H9 (cell line): ENCODE results near the gene CCDC60. TPM values are rescaled to one million over a fixed set of nuclear protein-coding genes. Genes with fewer than 3 reads are reported as not detected.

Source experiments
- DNase-seq: peaks from one replicate; pipeline ENCODE4 v3.0.0-alpha.2; 2017
- H2AFZ ChIP-seq: one replicate; pipeline ENCODE4 v1.6.1; 2013; ENCODE audit warnings: mild to moderate bottlenecking, low read length, control low read depth, moderate library complexity
- H2AK5ac ChIP-seq: 2 replicates; pipeline ENCODE4 v1.6.1; 2013; ENCODE audit warnings: low read length, control low read depth, mixed read lengths; ENCODE audit not compliant: insufficient read length
- H2BK120ac ChIP-seq: one replicate; pipeline ENCODE4 v1.6.1; 2013; ENCODE audit warnings: low read depth, mild to moderate bottlenecking, low read length, control low read depth, inconsistent platforms; ENCODE audit not compliant: poor library complexity, severe bottlenecking
- H2BK12ac ChIP-seq: 2 replicates; pipeline ENCODE4 v1.6.1; 2013; ENCODE audit warnings: low read length, control low read depth, mixed read lengths, low read depth; ENCODE audit not compliant: insufficient read length
- H2BK15ac ChIP-seq: 2 replicates; pipeline ENCODE4 v1.6.1; 2013; ENCODE audit warnings: low read depth, low read length, control low read depth
- H2BK20ac ChIP-seq: one replicate; pipeline ENCODE4 v1.6.1; 2013; ENCODE audit warnings: low read depth, mild to moderate bottlenecking, low read length, control low read depth, inconsistent platforms; ENCODE audit not compliant: poor library complexity, severe bottlenecking
- H2BK5ac ChIP-seq: 2 replicates; pipeline ENCODE4 v1.6.1; 2013; ENCODE audit warnings: low read length, control low read depth, mixed read lengths; ENCODE audit not compliant: insufficient read length
- H3K14ac ChIP-seq: 2 replicates; pipeline ENCODE4 v1.6.1; 2013; ENCODE audit warnings: low read length, control low read depth; ENCODE audit not compliant: insufficient read depth
- H3K18ac ChIP-seq: 2 replicates; pipeline ENCODE4 v1.6.1; 2013; ENCODE audit warnings: low read depth, mild to moderate bottlenecking, mixed read lengths, low read length, control low read depth; ENCODE audit not compliant: insufficient read length
- H3K23ac ChIP-seq: 2 replicates; pipeline ENCODE4 v1.6.1; 2013; ENCODE audit warnings: low read length, control low read depth, mixed read lengths, low read depth; ENCODE audit not compliant: insufficient read length
- H3K23me2 ChIP-seq: 2 replicates; pipeline ENCODE4 v1.6.1; 2013; ENCODE audit warnings: low read depth, mild to moderate bottlenecking, mixed read lengths, low read length, control low read depth; ENCODE audit not compliant: insufficient read length, poor library complexity, severe bottlenecking
- H3K27ac ChIP-seq: 2 replicates; pipeline ENCODE4 v1.5.1; 2013; ENCODE audit warnings: low read length, control low read depth, mixed read lengths, low read depth; ENCODE audit not compliant: insufficient read length
- H3K27me3 ChIP-seq: 2 replicates; pipeline ENCODE4 v1.6.1; 2013; ENCODE audit warnings: low read length, control low read depth, inconsistent platforms; ENCODE audit not compliant: insufficient read depth
- H3K4ac ChIP-seq: 2 replicates; pipeline ENCODE4 v1.6.1; 2013; ENCODE audit warnings: low read depth, mild to moderate bottlenecking, control low read depth, inconsistent platforms, low read length, moderate library complexity
- H3K4me1 ChIP-seq: 2 replicates; pipeline ENCODE4 v1.6.1; 2013; ENCODE audit warnings: low read length, control low read depth, inconsistent platforms; ENCODE audit not compliant: insufficient read depth
- H3K4me2 ChIP-seq: 2 replicates; pipeline ENCODE4 v1.6.1; 2013; ENCODE audit warnings: low read length, control low read depth, mixed read lengths; ENCODE audit not compliant: insufficient read length, insufficient read depth
- H3K56ac ChIP-seq: 2 replicates; pipeline ENCODE4 v1.6.1; 2013; ENCODE audit warnings: low read depth, mild to moderate bottlenecking, mixed read lengths, low read length, control low read depth; ENCODE audit not compliant: insufficient read length
- H3K79me1 ChIP-seq: 2 replicates; pipeline ENCODE4 v1.6.1; 2013; ENCODE audit warnings: low read depth, mild to moderate bottlenecking, moderate library complexity, low read length, control low read depth, inconsistent platforms; ENCODE audit not compliant: insufficient read depth, poor library complexity, severe bottlenecking
- H3K79me2 ChIP-seq: 2 replicates; pipeline ENCODE4 v1.6.1; 2013; ENCODE audit warnings: low read length, control low read depth, inconsistent platforms; ENCODE audit not compliant: insufficient read depth
- H3K9ac ChIP-seq: 2 replicates; pipeline ENCODE4 v1.6.1; 2013; ENCODE audit warnings: low read length, control low read depth, mixed read lengths; ENCODE audit not compliant: insufficient read length; ENCODE audit errors: extremely low read depth
- H3K9me3 ChIP-seq: one replicate; pipeline ENCODE4 v1.6.1; 2013; ENCODE audit warnings: low read depth, low read length, inconsistent platforms; ENCODE audit not compliant: control insufficient read depth
- H3T11ph ChIP-seq: one replicate; pipeline ENCODE4 v1.6.1; 2013; ENCODE audit warnings: mild to moderate bottlenecking, low read length, control low read depth, inconsistent platforms
- H4K20me1 ChIP-seq: one replicate; pipeline ENCODE4 v1.6.1; 2013; ENCODE audit not compliant: control insufficient read depth, insufficient read length, insufficient read depth
- H4K5ac ChIP-seq: 2 replicates; pipeline ENCODE4 v1.6.1; 2013; ENCODE audit warnings: low read depth, mild to moderate bottlenecking, mixed read lengths, low read length, control low read depth; ENCODE audit not compliant: insufficient read length
- H4K8ac ChIP-seq: replicated peaks from 2 replicates; pipeline ENCODE4 v1.6.1; 2013; ENCODE audit warnings: low read length, control low read depth, mixed read lengths, low read depth; ENCODE audit not compliant: insufficient read length
- H4K91ac ChIP-seq: 2 replicates; pipeline ENCODE4 v1.6.1; 2013; ENCODE audit warnings: low read depth, mild to moderate bottlenecking, moderate library complexity, mixed read lengths, low read length, control low read depth; ENCODE audit not compliant: insufficient read length
- H3K27ac Mint-ChIP-seq, 3 experiments: 2 replicates in 2 of 3; 3 replicates in 1 of 3; pipeline ENCODE4 v1.8.0; 2020 to 2021; ENCODE audit warnings: mixed read lengths in 3 of 3, mild to moderate bottlenecking in 1 of 3, moderate library complexity in 1 of 3
- H3K27me3 Mint-ChIP-seq: 2 replicates; pipeline ENCODE4 v1.8.0; 2021; ENCODE audit warnings: low read depth, mild to moderate bottlenecking, moderate library complexity, mixed read lengths
- H3K36me3 Mint-ChIP-seq, 3 experiments: 2 replicates in 2 of 3; 3 replicates in 1 of 3; pipeline ENCODE4 v1.8.0; 2020 to 2021; ENCODE audit warnings: low read depth in 3 of 3, mixed read lengths in 3 of 3; ENCODE audit not compliant: insufficient read depth in 1 of 3
- H3K4me1 Mint-ChIP-seq, 2 experiments: 2 replicates each; pipeline ENCODE4 v1.8.0; 2020; ENCODE audit warnings: mixed read lengths in 2 of 2
- H3K4me3 Mint-ChIP-seq, 2 experiments: 2 replicates in 1 of 2; 3 replicates in 1 of 2; pipeline ENCODE4 v1.8.0; 2020 to 2021; ENCODE audit warnings: mild to moderate bottlenecking in 2 of 2, mixed read lengths in 2 of 2, moderate library complexity in 1 of 2
- H3K9me3 Mint-ChIP-seq, 2 experiments: 2 replicates in 1 of 2; 3 replicates in 1 of 2; pipeline ENCODE4 v1.8.0; 2020; ENCODE audit warnings: mild to moderate bottlenecking in 2 of 2, mixed read lengths in 2 of 2, moderate library complexity in 1 of 2
- WGBS: extraction: QIAGEN DNeasy Blood & Tissue Kit; methylation state at CpG from one replicate; pipeline ENCODE4 v1.1.7; 2013; ENCODE audit warnings: missing lambda C conversion rate, low lambda C conversion rate, mixed read lengths; ENCODE audit not compliant: insufficient read length; ENCODE audit errors: extremely low coverage; 5-methylcytosine and 5-hydroxymethylcytosine counted together
- total RNA-seq: library from RNA; stranded (reverse); gene quantifications from 2 replicates; pipeline ENCODE4 v1.2.1, GENCODE V29; 2021
- TF ChIP-seq, protein P1 (sequence below): fragments of 200-600 bp; sonication (generic); conservative IDR thresholded peaks from 3 replicates; pipeline ENCODE4 v1.8.0; 2021; ENCODE audit warnings: antibody characterized with exemption, mild to moderate bottlenecking

The CCDC60 gene
- total RNA-seq, 1 experiment from 2014 or later, result 0.44 TPM

- Histone ChIP-seq H4K8ac (no peak overlapping the region), H4K5ac (no peak overlapping the region), H3T11ph (no peak overlapping the region), H3K14ac (peak overlapping the region; percentile 88), H3K27me3 (no peaks in the 10 kb centered on the region), H3K9me3 (no peaks in the 10 kb centered on the region), H3K27ac (no peak overlapping the region), H3K4me2 (no peak overlapping the region), H3K9ac (no peak overlapping the region), H2BK12ac (no peak overlapping the region), H2BK15ac (no peak overlapping the region), H2BK120ac (no peak overlapping the region), H3K4me1 (no peaks in the 10 kb centered on the region; the same call in 1 of the 2 replicates), H4K91ac (no peak overlapping the region), H2AFZ (peak overlapping the region; percentile 9), H2BK20ac (no peak overlapping the region), H3K23me2 (no peaks in the 10 kb centered on the region), H2BK5ac (no peak overlapping the region), H3K4ac (no peak overlapping the region), H3K56ac (no peak overlapping the region), H2AK5ac (no peak overlapping the region), H3K79me1 (no peaks in the 10 kb centered on the region), H3K18ac (peak overlapping the region; percentile 27), H4K20me1 (no peaks in the 10 kb centered on the region), H3K23ac (no peak overlapping the region), H3K79me2 (no peaks in the 10 kb centered on the region)
- H3K9me3 Mint-ChIP-seq, result peaks cover 8 to 10% of the 10 kb centered on the region in 2 experiments
- H3K27me3 Mint-ChIP-seq, result no peaks in the 10 kb centered on the region; the same call in none of the 2 replicates
- no peak overlapping the region for H3K4me3 Mint-ChIP-seq
- peaks cover 6 to 19% (median 7%) of the 10 kb centered on the region in 3 experiments; a peak in 6 of 7 replicates for H3K36me3 Mint-ChIP-seq
- H3K27ac Mint-ChIP-seq, result peak overlapping the region in 1 of 3 experiments; percentile 15; a peak in 1 of 7 replicates
- peak; percentile 48 for DNase-seq
- H3K4me1 Mint-ChIP-seq, result peaks cover 31 to 39% of the 10 kb centered on the region in 2 experiments
- TF ChIP-seq, protein P1, sequence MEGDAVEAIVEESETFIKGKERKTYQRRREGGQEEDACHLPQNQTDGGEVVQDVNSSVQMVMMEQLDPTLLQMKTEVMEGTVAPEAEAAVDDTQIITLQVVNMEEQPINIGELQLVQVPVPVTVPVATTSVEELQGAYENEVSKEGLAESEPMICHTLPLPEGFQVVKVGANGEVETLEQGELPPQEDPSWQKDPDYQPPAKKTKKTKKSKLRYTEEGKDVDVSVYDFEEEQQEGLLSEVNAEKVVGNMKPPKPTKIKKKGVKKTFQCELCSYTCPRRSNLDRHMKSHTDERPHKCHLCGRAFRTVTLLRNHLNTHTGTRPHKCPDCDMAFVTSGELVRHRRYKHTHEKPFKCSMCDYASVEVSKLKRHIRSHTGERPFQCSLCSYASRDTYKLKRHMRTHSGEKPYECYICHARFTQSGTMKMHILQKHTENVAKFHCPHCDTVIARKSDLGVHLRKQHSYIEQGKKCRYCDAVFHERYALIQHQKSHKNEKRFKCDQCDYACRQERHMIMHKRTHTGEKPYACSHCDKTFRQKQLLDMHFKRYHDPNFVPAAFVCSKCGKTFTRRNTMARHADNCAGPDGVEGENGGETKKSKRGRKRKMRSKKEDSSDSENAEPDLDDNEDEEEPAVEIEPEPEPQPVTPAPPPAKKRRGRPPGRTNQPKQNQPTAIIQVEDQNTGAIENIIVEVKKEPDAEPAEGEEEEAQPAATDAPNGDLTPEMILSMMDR, result no peak
- WGBS, result no CpG with 5 or more reads among the region's 19 CpGs
These were observed 25.6 kb upstream of the CCDC60 start for GRCh38 chr12:119308708-119309456.
